Activated CD4-positive, alpha-beta T cell treated with anti-CD3 and anti-CD28 coated beads for 24 hours (primary cell): ENCODE measurements around the gene ZNF672.
"Not testable (repeated sequence)": the region's sequence is repeated elsewhere in the genome, so short reads cannot be mapped to it uniquely, and the experiment has no call there.

Source experiments
- DNase-seq, 2 donors: peaks; one replicate each; pipeline ENCODE4 v3.0.0-alpha.2; 2020; ENCODE audit warnings: low read depth in 2 of 2

ZNF672 gene

DNA sequence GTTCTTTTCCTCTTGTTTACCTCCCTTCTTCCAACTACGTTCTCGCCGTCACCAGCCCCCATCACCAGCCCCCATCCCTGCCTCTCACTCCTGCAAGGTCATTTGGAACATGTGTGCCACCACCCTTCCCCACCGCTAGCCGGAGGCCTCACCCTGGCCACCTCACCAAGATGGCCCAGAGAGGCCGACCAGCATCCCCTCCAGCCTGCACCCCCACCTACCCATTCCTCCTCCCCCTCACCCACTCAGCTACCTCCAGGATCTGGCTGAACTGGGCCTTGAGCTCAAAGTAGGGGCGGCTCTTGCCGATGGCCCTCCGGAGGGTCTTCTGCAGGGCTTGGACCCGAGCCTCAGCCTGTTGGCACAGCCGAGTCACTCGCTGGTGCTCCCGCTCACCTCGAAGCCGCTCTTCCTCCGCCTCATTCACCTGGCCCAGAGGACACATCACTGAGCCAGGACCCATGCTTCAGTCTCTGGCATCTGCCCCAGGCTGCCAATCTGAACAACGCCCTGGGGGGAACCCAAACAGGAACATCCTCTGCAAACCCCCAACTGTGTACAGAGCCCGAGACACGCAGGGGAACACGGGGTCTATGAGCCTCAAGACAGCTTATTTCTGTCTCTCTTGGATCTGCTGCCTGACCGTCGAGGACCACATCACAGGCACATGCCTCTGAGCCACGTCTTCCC is 25.1 kb upstream of the ZNF672 start:
- no peak for DNase-seq

DNA sequence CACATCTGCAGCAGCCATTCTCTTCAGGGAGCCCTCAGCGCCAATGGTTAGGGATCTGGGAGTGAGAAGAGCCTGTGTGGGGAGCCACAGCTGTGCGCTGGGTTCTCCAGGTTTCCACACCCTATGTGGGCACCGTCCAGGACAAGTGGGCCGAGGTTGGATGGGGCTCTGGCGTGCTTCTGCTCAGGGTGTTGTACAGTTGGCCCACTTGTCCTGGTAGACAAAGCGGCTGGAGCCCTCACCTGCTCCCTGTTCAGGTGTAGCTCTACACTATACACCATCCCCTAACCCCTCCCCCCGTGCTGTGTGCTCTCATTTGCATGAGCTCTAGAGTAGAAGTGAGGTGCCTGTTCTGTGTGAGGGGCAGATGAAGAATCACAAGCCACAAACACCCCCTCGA is 24.5 kb upstream of the ZNF672 start:
- DNase-seq, result no peak

GRCh38 chr1:248814351-248814750 is 23.7 kb upstream of the ZNF672 start:
- DNase-seq, result no peak

GRCh38 chr1:248815407-248816034 is 22.5 kb upstream of the ZNF672 start:
- no peak for DNase-seq

GRCh38 chr1:248816042-248816851 is 21.8 kb upstream of the ZNF672 start:
- DNase-seq, result no peak

GRCh38 chr1:248817065-248817464 is 21.0 kb upstream of the ZNF672 start:
- no peak for DNase-seq

DNA sequence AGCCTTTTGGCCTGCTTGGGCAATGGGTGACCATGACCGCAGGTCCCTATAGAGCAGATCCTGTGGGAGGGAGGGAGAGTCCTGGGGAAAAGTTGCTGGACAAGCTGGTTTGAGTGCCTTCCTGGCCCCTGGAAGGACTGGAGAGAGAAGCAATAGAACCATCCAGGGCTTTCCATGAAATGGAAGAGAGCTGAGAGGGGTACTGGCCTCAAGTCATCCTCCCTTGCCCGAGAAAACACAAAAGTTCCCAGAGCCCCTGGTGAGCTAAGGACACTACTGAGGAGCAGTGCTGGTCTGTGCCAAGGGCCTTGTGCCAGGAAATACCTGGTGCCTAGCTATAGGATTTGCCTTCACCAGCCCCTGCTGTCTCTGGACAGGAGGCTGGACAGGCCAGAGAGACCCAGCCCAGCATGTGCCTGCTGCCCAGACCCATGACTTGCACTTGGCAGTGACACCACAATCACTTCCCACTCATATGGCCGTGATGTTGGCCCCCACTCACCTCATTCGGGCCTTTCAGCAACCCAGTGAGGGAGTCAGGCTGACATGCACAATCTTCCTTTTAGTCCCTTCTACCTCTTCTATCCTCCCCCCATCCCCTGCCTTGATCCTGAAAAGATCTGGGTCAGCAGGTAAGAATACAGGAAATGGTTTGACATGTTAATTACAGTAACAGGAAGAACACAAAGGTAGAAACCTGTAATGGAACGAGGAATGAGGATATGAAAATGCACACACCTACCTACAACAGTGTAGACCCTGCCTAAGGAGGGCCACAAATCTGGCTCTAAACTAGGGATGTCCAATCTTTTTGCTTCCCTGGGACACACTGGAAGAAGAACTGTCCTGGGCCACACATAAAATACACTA is 19.3 kb upstream of the ZNF672 start:
- no peak for DNase-seq

DNA sequence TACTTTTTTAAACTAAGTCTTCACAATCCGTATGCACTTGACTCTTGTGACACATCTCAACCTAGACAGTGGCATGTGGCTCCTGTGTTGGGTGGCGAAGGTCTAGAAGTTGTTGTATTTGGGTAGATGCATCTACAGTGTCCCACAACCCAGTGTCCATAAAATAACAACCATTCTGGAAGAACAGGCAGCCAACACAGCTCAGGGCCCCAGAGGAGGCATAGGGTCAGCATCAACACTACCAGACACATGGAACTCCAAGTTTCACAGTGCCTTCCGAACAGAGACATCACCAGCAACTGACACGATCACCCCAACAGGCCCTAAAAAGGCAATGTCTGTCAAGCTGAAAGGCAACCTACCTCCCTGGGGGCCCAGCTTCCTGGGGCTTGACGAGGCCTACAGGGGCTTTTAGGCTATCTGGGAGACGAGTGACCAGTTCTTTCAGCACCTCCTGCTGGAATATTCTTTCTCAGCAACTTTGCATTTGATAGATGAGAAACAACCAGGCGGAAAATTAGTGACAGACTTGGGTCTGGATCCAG is 17.9 kb upstream of the ZNF672 start:
- DNase-seq, result no peak

DNA sequence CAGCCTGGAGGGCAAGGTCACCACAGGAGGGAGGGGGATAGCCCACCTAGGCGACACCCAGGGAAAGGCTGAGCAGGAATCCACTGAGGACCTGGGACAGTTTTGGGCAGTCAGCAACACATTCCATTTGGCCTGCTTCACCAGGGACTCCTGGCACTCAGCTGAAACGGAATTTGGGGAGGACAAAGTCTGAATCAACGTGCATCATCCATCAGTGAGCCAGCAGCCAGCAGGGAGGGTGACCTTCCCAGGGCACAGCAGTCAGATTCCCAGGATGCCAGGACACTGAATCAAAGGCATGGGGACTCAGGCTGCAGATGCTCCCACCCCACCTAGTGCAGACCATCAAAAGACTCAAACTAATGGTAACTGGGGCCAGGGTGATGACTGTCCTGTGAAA is 16.9 kb upstream of the ZNF672 start:
- no peak for DNase-seq

DNA sequence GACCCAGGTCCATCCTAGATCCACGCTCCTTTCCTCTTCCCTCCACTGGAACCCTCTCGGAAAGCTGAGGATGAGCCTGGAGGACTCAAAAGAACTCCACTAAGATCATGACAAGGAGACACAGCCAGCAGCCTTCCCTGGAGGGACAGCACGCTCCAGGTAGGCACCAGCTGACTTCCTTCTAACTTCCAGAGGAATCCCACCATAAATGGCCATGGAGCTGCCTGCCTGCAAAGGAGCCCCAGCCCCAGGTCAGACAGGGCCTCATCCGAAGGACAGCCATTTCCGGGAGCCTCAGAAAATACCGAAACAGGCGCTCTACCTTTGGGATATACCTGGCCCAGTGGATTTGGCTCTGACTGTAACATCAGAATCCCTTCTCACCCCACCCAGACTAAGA is 16.4 kb upstream of the ZNF672 start:
- no peak for DNase-seq

GRCh38 chr1:248822148-248823032 is 15.6 kb upstream of the ZNF672 start:
- no peak for DNase-seq

DNA sequence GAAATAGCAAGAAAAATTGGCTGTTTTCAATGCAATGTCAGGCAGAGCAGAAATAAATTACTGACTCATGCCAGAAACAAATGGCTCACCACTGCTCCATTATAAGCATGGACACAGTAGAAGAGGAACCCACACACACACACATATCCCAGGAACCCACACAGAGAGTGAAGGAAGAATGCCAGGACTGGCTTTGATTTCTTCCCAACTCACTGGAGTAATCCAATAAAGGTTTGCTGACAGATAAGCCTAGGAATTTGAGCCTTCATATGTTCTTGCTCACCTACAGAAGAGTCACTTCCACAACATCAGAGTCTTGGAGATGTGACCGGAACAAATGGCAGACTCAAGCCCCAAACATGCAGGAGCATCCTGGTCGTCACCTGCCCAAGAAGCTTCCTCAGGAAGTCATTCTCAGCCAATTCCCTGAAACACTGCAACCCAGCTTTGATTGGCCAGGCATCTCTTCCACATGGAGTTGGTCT is 14.5 kb upstream of the ZNF672 start:
- no peak for DNase-seq

DNA sequence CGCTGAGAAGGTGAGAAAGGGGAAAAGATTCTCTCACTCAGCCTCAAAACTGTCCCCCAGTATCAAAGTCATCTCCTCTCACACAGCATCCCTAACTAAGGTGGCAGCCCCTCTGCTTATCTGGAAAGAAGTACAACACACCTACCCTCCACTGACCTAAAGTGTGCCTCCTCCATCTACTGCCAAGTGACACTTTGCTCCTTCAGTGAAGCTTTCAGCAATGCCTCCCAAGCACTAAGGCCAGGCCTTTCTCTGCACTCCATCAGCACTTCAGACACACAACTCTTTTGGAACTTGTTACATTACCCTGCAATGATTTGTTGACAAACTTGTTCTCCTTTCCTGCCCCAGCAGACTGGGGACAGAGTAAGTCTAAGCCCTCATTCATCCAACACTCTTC is 13.7 kb upstream of the ZNF672 start:
- DNase-seq, result no peak

DNA sequence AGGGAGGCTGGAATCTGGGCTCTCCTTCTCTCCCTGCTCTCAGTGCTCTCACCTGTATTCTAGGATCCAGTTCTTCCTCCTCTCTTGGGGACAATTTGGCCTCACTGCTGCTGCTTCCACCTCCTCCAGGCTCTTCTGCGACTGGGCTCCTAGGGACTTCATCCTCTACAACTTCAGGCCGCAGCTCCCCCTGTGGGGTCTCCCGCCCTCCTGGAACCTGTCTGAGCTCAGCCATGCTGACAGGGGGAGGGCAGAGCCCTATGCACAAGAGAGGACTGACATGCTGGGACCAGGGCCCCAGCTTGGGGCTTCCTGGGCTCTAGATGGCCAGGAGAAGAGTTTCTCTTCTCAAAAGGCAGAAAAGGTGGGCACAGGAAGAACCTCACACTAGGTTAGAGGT is 13.3 kb upstream of the ZNF672 start:
- no peak for DNase-seq

- no peak for DNase-seq
These were observed 12.9 kb upstream of the ZNF672 start for GRCh38 chr1:248825136-248825535.

GRCh38 chr1:248825573-248825908 is 12.5 kb upstream of the ZNF672 start:
- no peak for DNase-seq

DNA sequence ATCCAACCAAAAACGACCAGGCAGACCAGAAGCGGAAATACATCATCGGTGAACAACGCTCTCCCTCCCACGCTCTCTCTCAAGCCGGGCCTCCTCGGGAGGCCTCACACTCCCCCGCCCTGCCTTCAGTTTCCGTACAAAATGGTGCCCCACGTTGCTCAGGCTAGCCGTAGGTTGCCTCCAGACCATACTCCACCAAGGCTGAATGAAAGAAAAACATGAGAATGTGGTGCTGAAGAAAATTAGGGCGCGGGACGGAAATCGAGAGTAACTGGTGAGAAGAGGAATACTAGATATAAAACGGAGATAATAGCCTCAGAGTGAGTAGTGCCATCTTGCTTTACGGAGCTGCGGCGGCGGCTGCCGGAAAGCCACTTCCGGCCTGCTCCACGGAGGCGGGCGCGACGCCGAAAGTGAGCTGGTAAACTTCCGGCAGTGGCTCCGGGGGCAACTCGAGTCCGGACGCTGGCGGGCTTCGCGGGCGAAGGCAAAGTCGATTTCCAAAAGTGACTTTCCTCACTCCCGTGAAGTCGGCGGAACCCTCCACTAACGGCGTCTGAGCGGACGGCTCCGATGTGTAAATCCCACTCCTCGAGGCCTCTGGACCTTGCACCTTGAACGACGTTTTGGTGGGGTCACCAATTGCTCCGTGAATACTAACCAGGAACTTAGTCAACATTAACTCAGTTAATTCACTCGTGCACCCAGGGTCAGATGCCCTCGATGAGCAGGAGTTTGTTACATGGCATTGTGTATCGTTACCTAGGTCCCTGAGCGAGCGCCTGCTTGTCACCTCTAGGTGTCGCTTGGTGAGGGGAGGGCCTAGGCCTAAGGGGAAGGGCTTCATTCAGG is 11.9 kb upstream of the ZNF672 start, which contains the start of gene SH3BP5L:
Gene SH3BP5L, minus strand, starts transcription at position 7 of the 852 bp plus-strand sequence. CDS start 980 bp downstream, outside the sequence.
- DNase-seq, result peak; percentile 77 to 86

- DNase-seq, result no peak
These were observed 9.2 kb upstream of the ZNF672 start for GRCh38 chr1:248828845-248829244.

DNA sequence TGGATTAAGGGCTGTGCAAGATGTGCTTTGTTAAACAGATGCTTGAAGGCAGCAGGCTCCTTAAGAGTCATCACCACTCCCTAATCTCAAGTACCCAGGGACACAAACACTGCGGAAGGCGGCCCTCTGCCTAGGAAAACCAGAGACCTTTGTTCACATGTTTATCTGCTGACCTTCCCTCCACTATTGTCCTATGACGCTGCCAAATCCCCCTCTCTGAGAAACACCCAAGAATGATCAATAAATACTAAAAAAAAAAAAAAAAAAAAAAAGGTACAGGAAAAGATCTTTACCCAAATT is 7.4 kb upstream of the ZNF672 start:
- DNase-seq, result not testable (repeated sequence)

DNA sequence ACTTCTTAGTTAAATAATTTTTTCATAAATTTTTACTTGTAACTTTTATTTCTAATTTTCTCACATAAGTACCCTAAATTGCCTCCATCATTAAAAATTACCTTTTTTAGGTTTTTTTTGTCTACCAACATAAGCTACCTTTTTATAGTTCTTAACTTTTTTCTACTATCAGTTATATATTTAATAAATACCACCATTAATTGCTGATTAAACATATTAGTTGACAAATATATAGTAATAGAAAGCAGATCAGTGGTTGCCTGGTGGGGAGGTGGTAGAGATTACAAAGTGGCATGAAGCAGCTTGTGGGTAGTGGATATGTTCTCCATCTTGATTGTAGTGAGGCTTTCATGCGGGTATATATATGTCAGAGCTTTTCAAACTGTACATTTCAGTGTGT is 6.2 kb upstream of the ZNF672 start:
- DNase-seq, result no peak
